GM19324 (cell line): ENCODE measurements around the gene NAPSA.
"Not testable (repeated sequence)": the region's sequence is repeated elsewhere in the genome, so short reads cannot be mapped to it uniquely, and the experiment has no call there.

Experiments used
- ATAC-seq: cut with Tn5 transposase; IDR thresholded peaks from one replicate; pipeline ENCODE4 v1.9.1; 2021; ENCODE audit warnings: mild to moderate bottlenecking, moderate library complexity; ENCODE audit not compliant: unreplicated experiment, low FRiP score

NAPSA gene

GRCh38 chr19:50361290-50362029, 4.0 kb downstream of the NAPSA start:
- no peak for ATAC-seq

GRCh38 chr19:50359328-50359818, 6.1 kb downstream of the NAPSA start:
- no peak for ATAC-seq

GRCh38 chr19:50358483-50359327, 6.7 kb downstream of the NAPSA start:
- no peak for ATAC-seq

- peak; percentile 71 for ATAC-seq
Observed at GRCh38 chr19:50357178-50358100, 8.0 kb downstream of the NAPSA start.

- no peak for ATAC-seq
Observed at GRCh38 chr19:50356691-50357177, 8.7 kb downstream of the NAPSA start.

- not testable (repeated sequence) for ATAC-seq
Observed at GRCh38 chr19:50353487-50353880, 12.0 kb downstream of the NAPSA start.

- ATAC-seq, result no peak
Observed at GRCh38 chr19:50352242-50352641, 13.2 kb downstream of the NAPSA start.

- no peak for ATAC-seq
Observed at GRCh38 chr19:50349277-50350057, 16.0 kb downstream of the NAPSA start.

- not testable (repeated sequence) for ATAC-seq
Observed at GRCh38 chr19:50347089-50347581, 18.3 kb downstream of the NAPSA start.

GRCh38 chr19:50344661-50345318, 20.6 kb downstream of the NAPSA start:
- ATAC-seq, result no peak

- no peak for ATAC-seq
Observed at GRCh38 chr19:50341091-50341564, 24.3 kb downstream of the NAPSA start.

GRCh38 chr19:50340331-50340730, 25.1 kb downstream of the NAPSA start:
- no peak for ATAC-seq

- ATAC-seq, result not testable (repeated sequence)
Observed at GRCh38 chr19:50337031-50337430, 28.4 kb downstream of the NAPSA start.

- ATAC-seq, result no peak
Observed at GRCh38 chr19:50334741-50335421, 30.6 kb downstream of the NAPSA start.

GRCh38 chr19:50333737-50334617, 31.5 kb downstream of the NAPSA start:
- peak; percentile 42 for ATAC-seq

GRCh38 chr19:50333235-50333736, 32.2 kb downstream of the NAPSA start:
- peak; percentile 55 for ATAC-seq
